ENCODE measurements around the gene HIPK2. TPM values are rescaled to one million over a fixed set of nuclear protein-coding genes. Genes with fewer than 3 reads are reported as not detected.

The HIPK2 gene
- total and polyA plus RNA-seq, 10 of the 15 experiments (the other 5 are each of a cell fraction or from before 2014, with no cell fraction given): 1.7 to 39.0 (median 9.4) TPM

DNA sequence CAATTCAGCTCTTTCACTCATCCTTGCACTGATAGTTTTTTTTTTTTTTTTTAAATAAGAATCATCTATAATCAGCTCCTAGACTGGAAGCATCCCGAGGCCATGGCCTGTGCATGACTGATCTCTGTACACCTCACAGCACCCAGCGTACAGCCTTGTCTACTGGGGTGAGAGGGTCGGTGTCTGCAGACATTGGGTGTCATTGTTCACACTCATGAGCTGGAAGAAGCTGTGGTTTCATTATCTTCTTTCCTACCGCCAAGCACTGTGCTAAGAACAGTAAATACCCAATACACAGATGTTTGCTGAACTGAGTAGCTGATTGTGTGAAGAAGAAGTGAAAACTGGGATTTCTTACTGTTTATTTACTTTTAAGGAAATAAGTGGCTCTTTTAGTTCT is 130.7 kb downstream of the HIPK2 start (continued):
- TF ChIP-seq, protein P1, sequence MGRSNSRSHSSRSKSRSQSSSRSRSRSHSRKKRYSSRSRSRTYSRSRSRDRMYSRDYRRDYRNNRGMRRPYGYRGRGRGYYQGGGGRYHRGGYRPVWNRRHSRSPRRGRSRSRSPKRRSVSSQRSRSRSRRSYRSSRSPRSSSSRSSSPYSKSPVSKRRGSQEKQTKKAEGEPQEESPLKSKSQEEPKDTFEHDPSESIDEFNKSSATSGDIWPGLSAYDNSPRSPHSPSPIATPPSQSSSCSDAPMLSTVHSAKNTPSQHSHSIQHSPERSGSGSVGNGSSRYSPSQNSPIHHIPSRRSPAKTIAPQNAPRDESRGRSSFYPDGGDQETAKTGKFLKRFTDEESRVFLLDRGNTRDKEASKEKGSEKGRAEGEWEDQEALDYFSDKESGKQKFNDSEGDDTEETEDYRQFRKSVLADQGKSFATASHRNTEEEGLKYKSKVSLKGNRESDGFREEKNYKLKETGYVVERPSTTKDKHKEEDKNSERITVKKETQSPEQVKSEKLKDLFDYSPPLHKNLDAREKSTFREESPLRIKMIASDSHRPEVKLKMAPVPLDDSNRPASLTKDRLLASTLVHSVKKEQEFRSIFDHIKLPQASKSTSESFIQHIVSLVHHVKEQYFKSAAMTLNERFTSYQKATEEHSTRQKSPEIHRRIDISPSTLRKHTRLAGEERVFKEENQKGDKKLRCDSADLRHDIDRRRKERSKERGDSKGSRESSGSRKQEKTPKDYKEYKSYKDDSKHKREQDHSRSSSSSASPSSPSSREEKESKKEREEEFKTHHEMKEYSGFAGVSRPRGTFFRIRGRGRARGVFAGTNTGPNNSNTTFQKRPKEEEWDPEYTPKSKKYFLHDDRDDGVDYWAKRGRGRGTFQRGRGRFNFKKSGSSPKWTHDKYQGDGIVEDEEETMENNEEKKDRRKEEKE (IDR thresholded peaks at IDR 0.05): no peak
- TF ChIP-seq, protein P2, sequence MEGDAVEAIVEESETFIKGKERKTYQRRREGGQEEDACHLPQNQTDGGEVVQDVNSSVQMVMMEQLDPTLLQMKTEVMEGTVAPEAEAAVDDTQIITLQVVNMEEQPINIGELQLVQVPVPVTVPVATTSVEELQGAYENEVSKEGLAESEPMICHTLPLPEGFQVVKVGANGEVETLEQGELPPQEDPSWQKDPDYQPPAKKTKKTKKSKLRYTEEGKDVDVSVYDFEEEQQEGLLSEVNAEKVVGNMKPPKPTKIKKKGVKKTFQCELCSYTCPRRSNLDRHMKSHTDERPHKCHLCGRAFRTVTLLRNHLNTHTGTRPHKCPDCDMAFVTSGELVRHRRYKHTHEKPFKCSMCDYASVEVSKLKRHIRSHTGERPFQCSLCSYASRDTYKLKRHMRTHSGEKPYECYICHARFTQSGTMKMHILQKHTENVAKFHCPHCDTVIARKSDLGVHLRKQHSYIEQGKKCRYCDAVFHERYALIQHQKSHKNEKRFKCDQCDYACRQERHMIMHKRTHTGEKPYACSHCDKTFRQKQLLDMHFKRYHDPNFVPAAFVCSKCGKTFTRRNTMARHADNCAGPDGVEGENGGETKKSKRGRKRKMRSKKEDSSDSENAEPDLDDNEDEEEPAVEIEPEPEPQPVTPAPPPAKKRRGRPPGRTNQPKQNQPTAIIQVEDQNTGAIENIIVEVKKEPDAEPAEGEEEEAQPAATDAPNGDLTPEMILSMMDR (IDR thresholded peaks at IDR 0.05 in 2 of 3, conservative IDR thresholded peaks at IDR 0.05 in 1 of 3; ENCODE audit: control insufficient read depth in 2 of 3, extremely low read depth in 1 of 3, insufficient read depth in 1 of 3, low read depth in 3 of 3, low read length in 3 of 3): 0 out of 6 replicates have a peak, but pooled peaks of 1 of the 3 experiments have one; percentile 1
- TF ChIP-seq SIX5 (IDR thresholded peaks at IDR 0.05; ENCODE audit: low read depth, low read length, severe bottlenecking) (no peak), E2F8 (IDR thresholded peaks at IDR 0.05; ENCODE audit: low read depth, partially characterized antibody) (no peak), NFYA (IDR thresholded peaks at IDR 0.05; ENCODE audit: borderline replicate concordance, low read depth, low read length) (no peak), E2F4 (IDR thresholded peaks at IDR 0.05; ENCODE audit: low read depth, low read length) (no peak)

All from GM12878 (cell line).